GM23338 (cell line): ENCODE measurements around the gene TBC1D10B.

Source experiments
- EZH2 ChIP-seq: fragments of 200-600 bp; sonication (generic); IDR thresholded peaks from one replicate; pipeline ENCODE4 v1.8.0; 2017; ENCODE audit warnings: antibody characterized with exemption, mild to moderate bottlenecking, low read depth; ENCODE audit not compliant: unreplicated experiment
- TF ChIP-seq, protein P1 (sequence below), 2 experiments: fragments of 200-600 bp in 1 of 2; sonication (generic) in 1 of 2; conservative IDR thresholded peaks; 2 replicates each; pipeline versions ENCODE4 v1.5.1 to v1.6.1; 2016 to 2017; ENCODE audit warnings: antibody characterized with exemption in 2 of 2, low read depth in 2 of 2, mild to moderate bottlenecking in 2 of 2, moderate library complexity in 1 of 2

DNA sequence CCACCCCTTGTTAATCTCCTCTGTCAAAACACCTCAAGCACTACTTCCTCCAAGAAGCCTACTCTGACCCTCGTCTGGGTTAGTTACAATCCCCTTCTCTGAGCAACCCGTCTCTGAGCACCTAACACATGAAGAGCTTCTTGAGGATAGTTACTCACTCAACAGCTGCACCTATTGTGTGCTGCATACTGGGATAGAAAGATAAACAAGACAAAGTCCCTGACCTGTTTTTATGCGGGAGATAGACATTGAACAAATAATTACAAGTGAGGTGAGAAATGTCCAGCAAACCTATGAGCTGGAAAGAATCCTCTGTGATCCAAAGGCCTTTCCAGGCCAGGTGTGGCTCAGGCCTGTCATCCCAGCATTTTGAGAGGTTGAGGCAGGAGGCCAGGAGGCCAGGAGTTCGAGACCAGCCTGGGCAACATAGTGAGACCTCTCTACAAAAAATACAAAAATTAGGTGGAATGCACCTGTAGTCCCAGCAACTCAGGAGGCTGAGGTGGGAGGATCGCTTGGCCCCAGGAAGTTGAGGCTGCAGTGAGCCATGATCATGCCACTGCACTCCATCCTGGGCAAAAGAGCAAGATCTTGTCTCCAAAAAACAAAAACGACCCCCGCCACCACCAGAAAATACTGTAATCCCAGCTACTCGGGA is 31.6 kb upstream of the TBC1D10B start:
- TF ChIP-seq EZH2, result no peak
- TF ChIP-seq, protein P1, sequence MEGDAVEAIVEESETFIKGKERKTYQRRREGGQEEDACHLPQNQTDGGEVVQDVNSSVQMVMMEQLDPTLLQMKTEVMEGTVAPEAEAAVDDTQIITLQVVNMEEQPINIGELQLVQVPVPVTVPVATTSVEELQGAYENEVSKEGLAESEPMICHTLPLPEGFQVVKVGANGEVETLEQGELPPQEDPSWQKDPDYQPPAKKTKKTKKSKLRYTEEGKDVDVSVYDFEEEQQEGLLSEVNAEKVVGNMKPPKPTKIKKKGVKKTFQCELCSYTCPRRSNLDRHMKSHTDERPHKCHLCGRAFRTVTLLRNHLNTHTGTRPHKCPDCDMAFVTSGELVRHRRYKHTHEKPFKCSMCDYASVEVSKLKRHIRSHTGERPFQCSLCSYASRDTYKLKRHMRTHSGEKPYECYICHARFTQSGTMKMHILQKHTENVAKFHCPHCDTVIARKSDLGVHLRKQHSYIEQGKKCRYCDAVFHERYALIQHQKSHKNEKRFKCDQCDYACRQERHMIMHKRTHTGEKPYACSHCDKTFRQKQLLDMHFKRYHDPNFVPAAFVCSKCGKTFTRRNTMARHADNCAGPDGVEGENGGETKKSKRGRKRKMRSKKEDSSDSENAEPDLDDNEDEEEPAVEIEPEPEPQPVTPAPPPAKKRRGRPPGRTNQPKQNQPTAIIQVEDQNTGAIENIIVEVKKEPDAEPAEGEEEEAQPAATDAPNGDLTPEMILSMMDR (conservative IDR thresholded peaks at IDR 0.05; ENCODE audit: low read depth in 2 of 2), result no peak
